ENCODE results near the gene ALOX15B. TPM values are rescaled to one million over a fixed set of nuclear protein-coding genes. Genes with fewer than 3 reads are reported as not detected.

The ALOX15B gene
- polyA plus RNA-seq, 1 donor from 2014 or later = not detected

DNA sequence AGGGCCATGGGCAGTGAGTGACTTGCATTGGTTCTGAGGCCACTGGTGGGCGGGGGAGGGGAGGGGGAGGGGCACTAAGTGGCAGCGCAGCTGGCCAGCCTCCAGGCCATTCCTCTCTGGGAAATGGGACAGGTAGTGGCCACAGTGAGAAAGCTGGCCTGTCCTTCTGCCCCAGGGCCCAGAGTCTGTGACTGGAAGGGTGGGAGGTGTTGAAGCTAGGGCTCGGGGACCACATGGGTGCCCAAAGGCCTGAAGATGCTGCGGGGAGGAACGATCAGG, 49.0 kb downstream of the ALOX15B start:
- Histone ChIP-seq H3K27me3 (ENCODE audit: insufficient read depth, low read depth, low read length) (no peaks in the 10 kb centered on the region), H3K4me3 (ENCODE audit: low read length) (no peak overlapping the region), H3K27ac (ENCODE audit: low read length) (no peak overlapping the region), H3K79me2 (replicated peaks; ENCODE audit: insufficient read depth, low read length) (no peaks in the 10 kb centered on the region), H3K4me2 (ENCODE audit: low read length) (no peak overlapping the region), H3F3A (ENCODE audit: insufficient read depth, low read length, poor library complexity, severe bottlenecking) (no peaks in the 10 kb centered on the region), H2AFZ (ENCODE audit: low read depth, low read length) (no peak overlapping the region), H4K20me1 (ENCODE audit: insufficient read depth) (no peaks in the 10 kb centered on the region), H3K9me2 (ENCODE audit: insufficient read depth, low read length) (no peaks in the 10 kb centered on the region), H3K9ac (ENCODE audit: low read length) (no peak overlapping the region), H3K36me3 (ENCODE audit: insufficient read depth, low read length) (no peaks in the 10 kb centered on the region), H3K9me3 (ENCODE audit: low read length) (no peaks in the 10 kb centered on the region)
- TF ChIP-seq TAF1 (IDR thresholded peaks at IDR 0.05; ENCODE audit: low read depth) = no peak
- TF ChIP-seq SMC3 (conservative IDR thresholded peaks at IDR 0.05; ENCODE audit: poor library complexity) = no peak
- TF ChIP-seq MXI1 (conservative IDR thresholded peaks at IDR 0.05; ENCODE audit: poor library complexity, severe bottlenecking) = no peak
- TF ChIP-seq EP300 (conservative IDR thresholded peaks at IDR 0.05; ENCODE audit: poor library complexity, severe bottlenecking) = no peak
- TF ChIP-seq RAD21 (conservative IDR thresholded peaks at IDR 0.05) = no peak
- no peak for TF ChIP-seq POLR2AphosphoS5 (IDR thresholded peaks at IDR 0.05)
- TF ChIP-seq EZH2 (IDR thresholded peaks at IDR 0.05; ENCODE audit: borderline replicate concordance, insufficient read depth, low read length, poor library complexity, severe bottlenecking) = no peak
- TF ChIP-seq, protein P1, sequence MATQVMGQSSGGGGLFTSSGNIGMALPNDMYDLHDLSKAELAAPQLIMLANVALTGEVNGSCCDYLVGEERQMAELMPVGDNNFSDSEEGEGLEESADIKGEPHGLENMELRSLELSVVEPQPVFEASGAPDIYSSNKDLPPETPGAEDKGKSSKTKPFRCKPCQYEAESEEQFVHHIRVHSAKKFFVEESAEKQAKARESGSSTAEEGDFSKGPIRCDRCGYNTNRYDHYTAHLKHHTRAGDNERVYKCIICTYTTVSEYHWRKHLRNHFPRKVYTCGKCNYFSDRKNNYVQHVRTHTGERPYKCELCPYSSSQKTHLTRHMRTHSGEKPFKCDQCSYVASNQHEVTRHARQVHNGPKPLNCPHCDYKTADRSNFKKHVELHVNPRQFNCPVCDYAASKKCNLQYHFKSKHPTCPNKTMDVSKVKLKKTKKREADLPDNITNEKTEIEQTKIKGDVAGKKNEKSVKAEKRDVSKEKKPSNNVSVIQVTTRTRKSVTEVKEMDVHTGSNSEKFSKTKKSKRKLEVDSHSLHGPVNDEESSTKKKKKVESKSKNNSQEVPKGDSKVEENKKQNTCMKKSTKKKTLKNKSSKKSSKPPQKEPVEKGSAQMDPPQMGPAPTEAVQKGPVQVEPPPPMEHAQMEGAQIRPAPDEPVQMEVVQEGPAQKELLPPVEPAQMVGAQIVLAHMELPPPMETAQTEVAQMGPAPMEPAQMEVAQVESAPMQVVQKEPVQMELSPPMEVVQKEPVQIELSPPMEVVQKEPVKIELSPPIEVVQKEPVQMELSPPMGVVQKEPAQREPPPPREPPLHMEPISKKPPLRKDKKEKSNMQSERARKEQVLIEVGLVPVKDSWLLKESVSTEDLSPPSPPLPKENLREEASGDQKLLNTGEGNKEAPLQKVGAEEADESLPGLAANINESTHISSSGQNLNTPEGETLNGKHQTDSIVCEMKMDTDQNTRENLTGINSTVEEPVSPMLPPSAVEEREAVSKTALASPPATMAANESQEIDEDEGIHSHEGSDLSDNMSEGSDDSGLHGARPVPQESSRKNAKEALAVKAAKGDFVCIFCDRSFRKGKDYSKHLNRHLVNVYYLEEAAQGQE (IDR thresholded peaks at IDR 0.05; ENCODE audit: borderline replicate concordance) = no peak
- no peak for TF ChIP-seq CTCF (IDR thresholded peaks at IDR 0.05; ENCODE audit: poor library complexity, severe bottlenecking)

DNA sequence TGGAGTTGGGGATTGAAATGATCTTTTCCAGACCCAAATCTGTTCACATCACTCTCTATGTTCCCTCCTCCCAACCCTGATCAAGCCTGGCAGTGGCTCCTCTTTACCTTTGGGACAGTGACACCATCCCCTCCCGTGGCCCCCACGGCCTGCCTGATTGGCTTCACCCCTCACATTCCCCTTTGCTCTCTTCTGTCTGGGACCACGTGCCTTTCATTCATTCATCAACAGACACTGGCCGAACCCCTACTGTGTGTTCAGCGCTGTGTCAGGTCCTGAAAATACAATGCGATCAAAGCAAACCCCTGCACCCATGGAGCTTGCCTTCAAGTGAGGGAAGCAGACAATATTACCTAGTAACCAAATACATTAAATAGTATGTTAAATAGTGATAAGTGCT, 50.9 kb downstream of the ALOX15B start:
- no peaks in the 10 kb centered on the region for H3K27me3 ChIP-seq (ENCODE audit: insufficient read depth, low read depth, low read length)
- H3F3A ChIP-seq (ENCODE audit: insufficient read depth, low read length, poor library complexity, severe bottlenecking) = no peaks in the 10 kb centered on the region
- H3K9ac ChIP-seq (ENCODE audit: low read length) = no peak overlapping the region
- H3K4me2 ChIP-seq (ENCODE audit: low read length) = no peak overlapping the region
- H3K9me2 ChIP-seq (ENCODE audit: insufficient read depth, low read length) = no peaks in the 10 kb centered on the region
- H3K79me2 ChIP-seq (replicated peaks; ENCODE audit: insufficient read depth, low read length) = no peaks in the 10 kb centered on the region
- no peaks in the 10 kb centered on the region for H3K36me3 ChIP-seq (ENCODE audit: insufficient read depth, low read length)
- H2AFZ ChIP-seq (ENCODE audit: low read depth, low read length) = no peak overlapping the region
- H3K27ac ChIP-seq (ENCODE audit: low read length) = no peak overlapping the region
- no peak overlapping the region for H3K4me3 ChIP-seq (ENCODE audit: low read length)
- H3K9me3 ChIP-seq (ENCODE audit: low read length) = no peaks in the 10 kb centered on the region
- H4K20me1 ChIP-seq (ENCODE audit: insufficient read depth) = no peaks in the 10 kb centered on the region
- TF ChIP-seq EZH2 (IDR thresholded peaks at IDR 0.05; ENCODE audit: borderline replicate concordance, insufficient read depth, low read length, poor library complexity, severe bottlenecking) (no peak), SMC3 (conservative IDR thresholded peaks at IDR 0.05; ENCODE audit: poor library complexity) (no peak), EP300 (conservative IDR thresholded peaks at IDR 0.05; ENCODE audit: poor library complexity, severe bottlenecking) (no peak)
- TF ChIP-seq, protein P1 (IDR thresholded peaks at IDR 0.05; ENCODE audit: borderline replicate concordance) = no peak

Measured in neural cell (in vitro differentiated cells).